ENCODE data around the gene GBP4.

The GBP4 gene

GRCh38 chr1:89200663-89201062 lies 1.9 kb upstream of the GBP4 start:
- H3K4me1 ChIP-seq (ENCODE audit: control insufficient read depth in 5 of 5, insufficient read depth in 5 of 5, low read length in 5 of 5), result peaks cover 0 to 35% (median 14%) of the 10 kb centered on the region in 5 donors
- H3K36me3 ChIP-seq (ENCODE audit: control insufficient read depth in 5 of 5, insufficient read depth in 5 of 5, low read length in 5 of 5), result no peaks in the 10 kb centered on the region
- H3K9me3 ChIP-seq (ENCODE audit: control insufficient read depth in 5 of 5, low read length in 5 of 5), result peaks cover 0 to 10% (median 9%) of the 10 kb centered on the region in 5 donors
- H3K9ac ChIP-seq (ENCODE audit: low read length in 5 of 5), result no peak overlapping the region
- H3K27me3 ChIP-seq (ENCODE audit: control insufficient read depth in 5 of 5, insufficient read depth in 4 of 5, low read length in 5 of 5), result no peaks in the 10 kb centered on the region
- H3K27ac ChIP-seq (ENCODE audit: low read depth, low read length), result no peak overlapping the region
- no peak overlapping the region for H3K4me3 ChIP-seq (ENCODE audit: low read depth in 1 of 5, low read length in 5 of 5)

DNA sequence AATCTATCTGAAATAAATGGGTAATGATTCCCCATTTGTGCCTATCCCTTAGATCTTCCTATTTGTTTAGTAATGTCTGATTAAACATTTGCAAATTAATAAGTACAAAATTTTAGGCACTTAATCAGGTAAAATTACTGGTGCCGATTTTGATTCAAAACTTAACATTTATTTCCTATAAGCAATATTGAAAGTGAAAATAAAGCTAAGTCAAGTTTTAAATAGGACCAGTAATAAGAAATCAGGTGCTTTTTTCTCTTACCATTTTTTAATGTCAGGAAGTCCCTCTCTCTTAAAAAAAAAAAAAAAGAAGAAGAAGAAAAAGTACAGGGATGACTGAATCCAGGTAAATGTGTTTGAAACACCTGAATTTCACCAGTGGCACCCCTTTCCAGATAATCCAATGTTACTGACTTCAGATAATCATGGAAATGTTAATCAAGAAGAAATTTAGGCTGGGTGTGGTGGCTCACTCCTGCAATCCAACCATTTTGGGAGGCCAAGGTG lies 836 bp upstream of the GBP4 start:
- peak overlapping the region; percentile 76 for H3K27ac ChIP-seq (ENCODE audit: low read depth, low read length)
- H3K4me3 ChIP-seq (ENCODE audit: low read depth in 1 of 5, low read length in 5 of 5), result peak overlapping the region in 3 of 5 donors; percentile 85 to 94 (median 89)
- H3K9me3 ChIP-seq (ENCODE audit: control insufficient read depth in 5 of 5, low read length in 5 of 5), result peaks cover 0 to under 1% (median 0%) of the 10 kb centered on the region in 5 donors
- H3K27me3 ChIP-seq (ENCODE audit: control insufficient read depth in 5 of 5, insufficient read depth in 4 of 5, low read length in 5 of 5), result no peaks in the 10 kb centered on the region
- no peaks in the 10 kb centered on the region for H3K36me3 ChIP-seq (ENCODE audit: control insufficient read depth in 5 of 5, insufficient read depth in 5 of 5, low read length in 5 of 5)
- H3K9ac ChIP-seq (ENCODE audit: low read length in 5 of 5), result peak overlapping the region in 3 of 5 donors; percentile 68 to 89 (median 72)
- peaks cover 0 to 36% (median 14%) of the 10 kb centered on the region in 5 donors for H3K4me1 ChIP-seq (ENCODE audit: control insufficient read depth in 5 of 5, insufficient read depth in 5 of 5, low read length in 5 of 5)

DNA sequence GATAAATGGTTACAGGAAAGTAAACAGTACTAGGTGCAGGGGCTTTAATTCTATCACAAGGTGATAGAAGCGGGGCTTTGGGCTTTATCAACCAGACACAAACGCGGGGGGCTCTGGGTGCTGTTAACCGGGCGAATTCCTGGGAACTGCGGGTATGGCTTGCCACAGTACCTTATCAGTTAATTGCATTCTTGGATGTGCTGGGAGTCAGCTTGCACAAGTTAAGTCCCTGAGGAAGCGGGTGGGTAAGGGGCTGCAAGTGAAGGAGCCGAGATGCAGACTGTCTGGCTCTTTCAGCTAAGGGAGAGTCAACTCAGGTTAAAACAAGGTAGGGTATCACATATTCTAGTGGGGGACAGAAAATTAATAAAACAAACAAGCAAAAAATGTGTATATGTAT lies 661 bp downstream of the GBP4 start:
- H3K9me3 ChIP-seq (ENCODE audit: control insufficient read depth in 5 of 5, low read length in 5 of 5), result no peaks in the 10 kb centered on the region
- peaks cover 0 to 36% (median 14%) of the 10 kb centered on the region in 5 donors for H3K4me1 ChIP-seq (ENCODE audit: control insufficient read depth in 5 of 5, insufficient read depth in 5 of 5, low read length in 5 of 5)
- H3K9ac ChIP-seq (ENCODE audit: low read length in 5 of 5), result peak overlapping the region in 4 of 5 donors; percentile 68 to 90 (median 80)
- peaks cover 0 to 11% (median 2%) of the 10 kb centered on the region in 5 donors for H3K36me3 ChIP-seq (ENCODE audit: control insufficient read depth in 5 of 5, insufficient read depth in 5 of 5, low read length in 5 of 5)
- H3K4me3 ChIP-seq (ENCODE audit: low read depth in 1 of 5, low read length in 5 of 5), result peak overlapping the region; percentile 62 to 94 (median 85)
- peak overlapping the region; percentile 76 for H3K27ac ChIP-seq (ENCODE audit: low read depth, low read length)
- no peaks in the 10 kb centered on the region for H3K27me3 ChIP-seq (ENCODE audit: control insufficient read depth in 5 of 5, insufficient read depth in 4 of 5, low read length in 5 of 5)

GRCh38 chr1:89195476-89195875 lies 3.3 kb downstream of the GBP4 start:
- H3K4me3 ChIP-seq (ENCODE audit: low read depth in 1 of 5, low read length in 5 of 5), result peak overlapping the region in 2 of 5 donors; percentile 34
- H3K27ac ChIP-seq (ENCODE audit: low read depth, low read length), result no peak overlapping the region

GRCh38 chr1:89191314-89191713 lies 7.4 kb downstream of the GBP4 start:
- H3K9ac ChIP-seq (ENCODE audit: low read length in 5 of 5), result no peak overlapping the region
- H3K4me1 ChIP-seq (ENCODE audit: control insufficient read depth in 5 of 5, insufficient read depth in 5 of 5, low read length in 5 of 5), result peaks cover 0 to 6% (median 0%) of the 10 kb centered on the region in 5 donors
- no peaks in the 10 kb centered on the region for H3K9me3 ChIP-seq (ENCODE audit: control insufficient read depth in 5 of 5, low read length in 5 of 5)
- no peak overlapping the region for H3K27ac ChIP-seq (ENCODE audit: low read depth, low read length)
- H3K27me3 ChIP-seq (ENCODE audit: control insufficient read depth in 5 of 5, insufficient read depth in 4 of 5, low read length in 5 of 5), result no peaks in the 10 kb centered on the region
- no peak overlapping the region for H3K4me3 ChIP-seq (ENCODE audit: low read depth in 1 of 5, low read length in 5 of 5)
- peaks cover 0 to 37% (median 29%) of the 10 kb centered on the region in 5 donors for H3K36me3 ChIP-seq (ENCODE audit: control insufficient read depth in 5 of 5, insufficient read depth in 5 of 5, low read length in 5 of 5)

More at GRCh38 chr1:89195476-89195875, 3.3 kb downstream of the GBP4 start:
- Histone ChIP-seq H3K27me3 (ENCODE audit: control insufficient read depth in 5 of 5, insufficient read depth in 4 of 5, low read length in 5 of 5) (no peaks in the 10 kb centered on the region), H3K36me3 (ENCODE audit: control insufficient read depth in 5 of 5, insufficient read depth in 5 of 5, low read length in 5 of 5) (peaks cover 0 to 22% (median 7%) of the 10 kb centered on the region in 5 donors), H3K9me3 (ENCODE audit: control insufficient read depth in 5 of 5, low read length in 5 of 5) (no peaks in the 10 kb centered on the region), H3K9ac (ENCODE audit: low read length in 5 of 5) (no peak overlapping the region), H3K4me1 (ENCODE audit: control insufficient read depth in 5 of 5, insufficient read depth in 5 of 5, low read length in 5 of 5) (peaks cover 0 to 27% (median 14%) of the 10 kb centered on the region in 5 donors)

DNA sequence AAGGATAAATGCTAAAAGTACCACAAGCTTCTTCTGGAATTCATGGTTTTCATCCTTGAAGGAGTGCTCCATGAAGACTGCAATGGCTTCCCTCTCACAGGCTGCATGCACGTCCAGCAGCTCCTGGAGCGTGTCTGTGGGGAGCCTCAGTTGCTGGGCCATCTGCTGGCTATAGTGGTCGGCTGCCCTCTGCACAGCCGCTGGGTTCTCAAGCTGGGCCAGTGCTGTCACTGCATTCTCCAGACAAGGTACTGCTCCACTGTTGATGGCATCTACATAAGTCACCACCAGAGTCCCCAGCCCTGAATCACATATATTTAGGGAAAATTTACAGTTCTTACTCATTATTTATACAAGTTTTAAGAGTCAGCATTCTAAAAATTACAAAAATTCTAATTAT lies 8.7 kb downstream of the GBP4 start:
- Histone ChIP-seq H3K36me3 (ENCODE audit: control insufficient read depth in 5 of 5, insufficient read depth in 5 of 5, low read length in 5 of 5) (peaks cover 5 to 49% (median 38%) of the 10 kb centered on the region in 5 donors), H3K4me1 (ENCODE audit: control insufficient read depth in 5 of 5, insufficient read depth in 5 of 5, low read length in 5 of 5) (no peaks in the 10 kb centered on the region), H3K9ac (ENCODE audit: low read length in 5 of 5) (no peak overlapping the region), H3K4me3 (ENCODE audit: low read depth in 1 of 5, low read length in 5 of 5) (no peak overlapping the region), H3K27ac (ENCODE audit: low read depth, low read length) (no peak overlapping the region), H3K27me3 (ENCODE audit: control insufficient read depth in 5 of 5, insufficient read depth in 4 of 5, low read length in 5 of 5) (no peaks in the 10 kb centered on the region), H3K9me3 (ENCODE audit: control insufficient read depth in 5 of 5, low read length in 5 of 5) (no peaks in the 10 kb centered on the region)

- Histone ChIP-seq H3K27me3 (ENCODE audit: control insufficient read depth in 5 of 5, insufficient read depth in 4 of 5, low read length in 5 of 5) (no peaks in the 10 kb centered on the region), H3K9me3 (ENCODE audit: control insufficient read depth in 5 of 5, low read length in 5 of 5) (peaks cover 0 to 4% (median 0%) of the 10 kb centered on the region in 5 donors), H3K4me1 (ENCODE audit: control insufficient read depth in 5 of 5, insufficient read depth in 5 of 5, low read length in 5 of 5) (no peaks in the 10 kb centered on the region), H3K36me3 (ENCODE audit: control insufficient read depth in 5 of 5, insufficient read depth in 5 of 5, low read length in 5 of 5) (peaks cover 4 to 21% (median 10%) of the 10 kb centered on the region in 5 donors), H3K9ac (ENCODE audit: low read length in 5 of 5) (no peak overlapping the region), H3K4me3 (ENCODE audit: low read depth in 1 of 5, low read length in 5 of 5) (no peak overlapping the region), H3K27ac (ENCODE audit: low read depth, low read length) (no peak overlapping the region)
Observed at GRCh38 chr1:89179343-89179742, 19.4 kb downstream of the GBP4 start.

GRCh38 chr1:89176971-89177370 lies 21.8 kb downstream of the GBP4 start:
- Histone ChIP-seq H3K36me3 (ENCODE audit: control insufficient read depth in 5 of 5, insufficient read depth in 5 of 5, low read length in 5 of 5) (peaks cover 0 to 2% (median 0%) of the 10 kb centered on the region in 5 donors), H3K9ac (ENCODE audit: low read length in 5 of 5) (no peak overlapping the region), H3K9me3 (ENCODE audit: control insufficient read depth in 5 of 5, low read length in 5 of 5) (no peaks in the 10 kb centered on the region)

GRCh38 chr1:89175601-89176256 lies 23.0 kb downstream of the GBP4 start, which contains the start of gene GBP7:
Gene GBP7 (minus strand): TSS chr1:89176003. CDS start chr1:89171935, 4,068 bp downstream.
- Histone ChIP-seq H3K9ac (ENCODE audit: low read length in 5 of 5) (no peak within 1 kb of the TSS), H3K27ac (ENCODE audit: low read depth, low read length) (no peak within 1 kb of the TSS), H3K27me3 (ENCODE audit: control insufficient read depth in 5 of 5, insufficient read depth in 4 of 5, low read length in 5 of 5) (no peaks in the 10 kb centered on the region), H3K4me3 (ENCODE audit: low read depth in 1 of 5, low read length in 5 of 5) (no peak within 1 kb of the TSS), H3K4me1 (ENCODE audit: control insufficient read depth in 5 of 5, insufficient read depth in 5 of 5, low read length in 5 of 5) (no peaks in the 10 kb centered on the region), H3K9me3 (ENCODE audit: control insufficient read depth in 5 of 5, low read length in 5 of 5) (no peaks in the 10 kb centered on the region), H3K36me3 (ENCODE audit: control insufficient read depth in 5 of 5, insufficient read depth in 5 of 5, low read length in 5 of 5) (no peaks in the 10 kb centered on the region)

More at GRCh38 chr1:89176971-89177370, 21.8 kb downstream of the GBP4 start:
- no peaks in the 10 kb centered on the region for H3K4me1 ChIP-seq (ENCODE audit: control insufficient read depth in 5 of 5, insufficient read depth in 5 of 5, low read length in 5 of 5)
- no peak overlapping the region for H3K27ac ChIP-seq (ENCODE audit: low read depth, low read length)
- H3K4me3 ChIP-seq (ENCODE audit: low read depth in 1 of 5, low read length in 5 of 5), result no peak overlapping the region
- no peaks in the 10 kb centered on the region for H3K27me3 ChIP-seq (ENCODE audit: control insufficient read depth in 5 of 5, insufficient read depth in 4 of 5, low read length in 5 of 5)

DNA sequence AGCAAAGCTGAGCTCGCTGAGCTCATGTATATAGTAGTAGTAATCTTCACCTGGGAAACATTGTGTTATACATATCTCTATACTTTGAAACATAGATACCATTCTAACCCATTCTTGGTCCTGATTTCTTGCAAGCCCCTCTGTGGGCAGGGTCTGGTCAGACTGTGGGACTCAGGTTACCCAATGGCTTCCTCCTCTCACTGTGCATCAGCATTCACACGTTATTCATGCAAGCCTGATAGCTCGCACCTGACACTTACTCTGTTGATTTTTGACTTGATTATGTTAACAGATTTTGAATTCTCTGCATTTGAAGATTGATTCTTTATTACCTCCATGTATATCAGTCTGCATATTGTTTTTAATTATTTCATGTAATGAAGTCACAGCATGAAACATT lies 24.3 kb downstream of the GBP4 start:
- H3K27ac ChIP-seq (ENCODE audit: low read depth, low read length), result no peak overlapping the region
- H3K27me3 ChIP-seq (ENCODE audit: control insufficient read depth in 5 of 5, insufficient read depth in 4 of 5, low read length in 5 of 5), result no peaks in the 10 kb centered on the region
- H3K9ac ChIP-seq (ENCODE audit: low read length in 5 of 5), result no peak overlapping the region
- H3K4me1 ChIP-seq (ENCODE audit: control insufficient read depth in 5 of 5, insufficient read depth in 5 of 5, low read length in 5 of 5), result no peaks in the 10 kb centered on the region
- H3K9me3 ChIP-seq (ENCODE audit: control insufficient read depth in 5 of 5, low read length in 5 of 5), result no peaks in the 10 kb centered on the region
- H3K36me3 ChIP-seq (ENCODE audit: control insufficient read depth in 5 of 5, insufficient read depth in 5 of 5, low read length in 5 of 5), result no peaks in the 10 kb centered on the region
- no peak overlapping the region for H3K4me3 ChIP-seq (ENCODE audit: low read depth in 1 of 5, low read length in 5 of 5)
